Measurements from ENCODE around the gene PDE4D. TPM values are rescaled to one million over a fixed set of nuclear protein-coding genes. Genes with fewer than 3 reads are reported as not detected.

The PDE4D gene
- total RNA-seq, 1 donor from 2014 or later, result 14.2 TPM

- no peaks in the 10 kb centered on the region for H4K20me1 ChIP-seq (ENCODE audit: insufficient read depth, low read length)
- no peak overlapping the region for H3K9ac ChIP-seq (ENCODE audit: low read length)
- H3K27ac Mint-ChIP-seq (ENCODE audit: unreplicated experiment), result no peak overlapping the region
- H3K27me3 ChIP-seq (ENCODE audit: insufficient read depth, low read length), result no peaks in the 10 kb centered on the region
- H2AFZ ChIP-seq (ENCODE audit: low read depth, low read length), result no peak overlapping the region
- no peak overlapping the region for H3K4me3 ChIP-seq (ENCODE audit: insufficient read depth, low read depth, low read length)
- H3K36me3 Mint-ChIP-seq (ENCODE audit: low read depth, unreplicated experiment), result no peaks in the 10 kb centered on the region
- H3K9me3 ChIP-seq (ENCODE audit: insufficient read depth, low read depth, low read length), result no peaks in the 10 kb centered on the region
- H3K4me1 ChIP-seq (ENCODE audit: insufficient read depth, low read length), result peaks cover 10% of the 10 kb centered on the region
- H3K36me3 ChIP-seq (ENCODE audit: insufficient read depth, low read length), result no peaks in the 10 kb centered on the region
- H3K9me3 Mint-ChIP-seq (ENCODE audit: unreplicated experiment), result no peaks in the 10 kb centered on the region
- no peak overlapping the region for H3K4me2 ChIP-seq (ENCODE audit: low read length)
- FAIRE-seq, result no peak
- no peak for DNase-seq (ENCODE audit: low read depth)
- H3K27me3 Mint-ChIP-seq (ENCODE audit: low read depth, unreplicated experiment), result peaks cover 5% of the 10 kb centered on the region
- H3K27ac ChIP-seq (ENCODE audit: low read depth, low read length), result no peak overlapping the region
- TF ChIP-seq CTCF (IDR thresholded peaks at IDR 0.05; ENCODE audit: insufficient read depth, low read depth, low read length) (no peak), EZH2 (IDR thresholded peaks at IDR 0.05; ENCODE audit: insufficient read depth, low read length) (no peak)
- H3K4me3 Mint-ChIP-seq (ENCODE audit: unreplicated experiment), result no peak overlapping the region
- H3K79me2 ChIP-seq (ENCODE audit: insufficient read depth, low read length), result no peaks in the 10 kb centered on the region
- peaks cover 5% of the 10 kb centered on the region for H3K4me1 Mint-ChIP-seq (ENCODE audit: low read depth, unreplicated experiment)
Measured at GRCh38 chr5:59568161-59568560, 325.4 kb downstream of the PDE4D start.

- peaks cover 5% of the 10 kb centered on the region for H3K27me3 Mint-ChIP-seq (ENCODE audit: low read depth, unreplicated experiment)
- Histone ChIP-seq H3K36me3 (ENCODE audit: insufficient read depth, low read length) (no peaks in the 10 kb centered on the region), H3K9me3 (ENCODE audit: insufficient read depth, low read depth, low read length) (no peaks in the 10 kb centered on the region), H3K79me2 (ENCODE audit: insufficient read depth, low read length) (no peaks in the 10 kb centered on the region), H4K20me1 (ENCODE audit: insufficient read depth, low read length) (no peaks in the 10 kb centered on the region), H3K9ac (ENCODE audit: low read length) (no peak overlapping the region), H3K27me3 (ENCODE audit: insufficient read depth, low read length) (no peaks in the 10 kb centered on the region), H3K27ac (ENCODE audit: low read depth, low read length) (no peak overlapping the region), H3K4me2 (ENCODE audit: low read length) (no peak overlapping the region), H3K4me1 (ENCODE audit: insufficient read depth, low read length) (peaks cover 23% of the 10 kb centered on the region), H2AFZ (ENCODE audit: low read depth, low read length) (no peak overlapping the region), H3K4me3 (ENCODE audit: insufficient read depth, low read depth, low read length) (no peak overlapping the region)
- H3K36me3 Mint-ChIP-seq (ENCODE audit: low read depth, unreplicated experiment), result no peaks in the 10 kb centered on the region
- H3K4me1 Mint-ChIP-seq (ENCODE audit: low read depth, unreplicated experiment), result peaks cover 15% of the 10 kb centered on the region
- no peak for FAIRE-seq
- H3K9me3 Mint-ChIP-seq (ENCODE audit: unreplicated experiment), result no peaks in the 10 kb centered on the region
- DNase-seq (ENCODE audit: low read depth), result no peak
- no peak for TF ChIP-seq EZH2 (IDR thresholded peaks at IDR 0.05; ENCODE audit: insufficient read depth, low read length)
- TF ChIP-seq CTCF (IDR thresholded peaks at IDR 0.05; ENCODE audit: insufficient read depth, low read depth, low read length), result no peak
- no peak overlapping the region for H3K27ac Mint-ChIP-seq (ENCODE audit: unreplicated experiment)
- H3K4me3 Mint-ChIP-seq (ENCODE audit: unreplicated experiment), result no peak overlapping the region
Measured at GRCh38 chr5:59565551-59565950, 328.0 kb downstream of the PDE4D start.

- H3K4me1 ChIP-seq (ENCODE audit: insufficient read depth, low read length), result peaks cover 23% of the 10 kb centered on the region
- H3K36me3 ChIP-seq (ENCODE audit: insufficient read depth, low read length), result no peaks in the 10 kb centered on the region
- Mint-ChIP-seq H3K27ac (ENCODE audit: unreplicated experiment) (no peak overlapping the region), H3K4me3 (ENCODE audit: unreplicated experiment) (no peak overlapping the region), H3K36me3 (ENCODE audit: low read depth, unreplicated experiment) (no peaks in the 10 kb centered on the region), H3K9me3 (ENCODE audit: unreplicated experiment) (no peaks in the 10 kb centered on the region), H3K4me1 (ENCODE audit: low read depth, unreplicated experiment) (peaks cover 15% of the 10 kb centered on the region), H3K27me3 (ENCODE audit: low read depth, unreplicated experiment) (peaks cover 5% of the 10 kb centered on the region)
- DNase-seq (ENCODE audit: low read depth) (no peak), FAIRE-seq (no peak)
- no peaks in the 10 kb centered on the region for H3K27me3 ChIP-seq (ENCODE audit: insufficient read depth, low read length)
- H3K4me3 ChIP-seq (ENCODE audit: insufficient read depth, low read depth, low read length), result no peak overlapping the region
- no peak for TF ChIP-seq EZH2 (IDR thresholded peaks at IDR 0.05; ENCODE audit: insufficient read depth, low read length)
- no peak for TF ChIP-seq CTCF (IDR thresholded peaks at IDR 0.05; ENCODE audit: insufficient read depth, low read depth, low read length)
- H4K20me1 ChIP-seq (ENCODE audit: insufficient read depth, low read length), result no peaks in the 10 kb centered on the region
- no peak overlapping the region for H3K9ac ChIP-seq (ENCODE audit: low read length)
- no peak overlapping the region for H3K27ac ChIP-seq (ENCODE audit: low read depth, low read length)
- no peaks in the 10 kb centered on the region for H3K9me3 ChIP-seq (ENCODE audit: insufficient read depth, low read depth, low read length)
- no peak overlapping the region for H2AFZ ChIP-seq (ENCODE audit: low read depth, low read length)
- H3K4me2 ChIP-seq (ENCODE audit: low read length), result no peak overlapping the region
- H3K79me2 ChIP-seq (ENCODE audit: insufficient read depth, low read length), result no peaks in the 10 kb centered on the region
Measured at GRCh38 chr5:59564895-59565294, 328.6 kb downstream of the PDE4D start.

All from astrocyte (in vitro differentiated cells and primary cell).